Duodenal mucosa (tissue), 2 donors: ENCODE results near the gene AMELY.

ENCODE experiments used
- H3K27ac ChIP-seq: one replicate; pipeline ENCODE4 v1.7.0; 2013; ENCODE audit warnings: low read depth, low read length
- H3K27me3 ChIP-seq, 2 donors: one replicate each; pipeline ENCODE4 v1.7.0; 2013; ENCODE audit warnings: low read length in 2 of 2, control low read depth in 1 of 2; ENCODE audit not compliant: insufficient read depth in 2 of 2, control insufficient read depth in 1 of 2
- H3K36me3 ChIP-seq, 2 donors: one replicate each; pipeline ENCODE4 v1.7.0; 2013; ENCODE audit warnings: low read length in 2 of 2, control low read depth in 1 of 2; ENCODE audit not compliant: insufficient read depth in 2 of 2, control insufficient read depth in 1 of 2
- H3K4me1 ChIP-seq, 2 donors: one replicate each; pipeline ENCODE4 v1.7.0; 2013; ENCODE audit warnings: low read length in 2 of 2, control low read depth in 1 of 2; ENCODE audit not compliant: insufficient read depth in 2 of 2, control insufficient read depth in 1 of 2
- H3K4me3 ChIP-seq, 2 donors: one replicate each; pipeline ENCODE4 v1.7.0; 2013; ENCODE audit warnings: low read length in 2 of 2, low read depth in 1 of 2
- H3K9ac ChIP-seq, 2 donors: one replicate each; pipeline ENCODE4 v1.7.0; 2013; ENCODE audit warnings: low read length in 2 of 2, low read depth in 1 of 2
- H3K9me3 ChIP-seq, 2 donors: one replicate each; pipeline ENCODE4 v1.7.0; 2013; ENCODE audit warnings: low read length in 2 of 2, control low read depth in 1 of 2; ENCODE audit not compliant: control insufficient read depth in 1 of 2

The AMELY gene, protein sequence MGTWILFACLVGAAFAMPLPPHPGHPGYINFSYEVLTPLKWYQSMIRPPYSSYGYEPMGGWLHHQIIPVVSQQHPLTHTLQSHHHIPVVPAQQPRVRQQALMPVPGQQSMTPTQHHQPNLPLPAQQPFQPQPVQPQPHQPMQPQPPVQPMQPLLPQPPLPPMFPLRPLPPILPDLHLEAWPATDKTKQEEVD

DNA sequence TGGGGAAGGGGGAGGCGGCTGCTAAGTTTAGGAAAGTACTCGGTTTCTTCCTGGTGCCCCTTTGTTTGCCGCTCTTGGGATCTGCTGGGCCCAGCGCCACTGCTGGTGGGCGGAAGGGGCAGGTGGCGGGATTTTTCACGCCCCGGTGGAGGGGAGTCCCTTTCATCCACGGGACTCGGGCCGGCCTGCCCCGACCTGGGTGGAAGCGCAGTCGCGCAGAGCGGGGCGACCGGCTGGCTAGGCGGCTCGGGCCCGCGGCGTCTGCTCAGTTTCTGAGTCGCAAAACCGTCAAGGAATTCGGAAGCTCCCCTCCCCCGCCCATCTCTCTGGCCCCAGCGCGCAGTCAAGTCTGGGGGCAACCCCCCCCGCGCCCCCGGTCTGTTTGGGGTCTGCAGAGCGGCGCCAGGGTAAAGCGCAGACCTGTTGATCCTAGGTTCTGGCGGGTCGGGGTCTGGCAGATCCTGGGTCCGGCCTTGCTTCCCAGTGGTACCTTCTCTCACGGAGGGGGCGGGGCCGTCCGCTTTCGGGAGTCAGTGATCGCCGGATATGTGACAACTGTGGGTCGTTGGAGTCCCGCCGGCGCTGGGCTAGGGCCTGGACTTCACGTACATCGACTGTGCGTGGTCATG lies at the start of gene AMELY:
TSS of gene AMELY (minus strand) at position 500 of the 629 bp plus-strand sequence. CDS start 39,144 bp downstream, outside the sequence.
- Histone ChIP-seq H3K36me3 (no peaks in the 10 kb centered on the region), H3K9ac (no peak within 1 kb of the TSS), H3K27me3 (peaks cover 4 to 5% of the 10 kb centered on the region in 2 donors), H3K4me1 (no peaks in the 10 kb centered on the region), H3K4me3 (no peak within 1 kb of the TSS), H3K9me3 (no peaks in the 10 kb centered on the region), H3K27ac (no peak within 1 kb of the TSS)

DNA sequence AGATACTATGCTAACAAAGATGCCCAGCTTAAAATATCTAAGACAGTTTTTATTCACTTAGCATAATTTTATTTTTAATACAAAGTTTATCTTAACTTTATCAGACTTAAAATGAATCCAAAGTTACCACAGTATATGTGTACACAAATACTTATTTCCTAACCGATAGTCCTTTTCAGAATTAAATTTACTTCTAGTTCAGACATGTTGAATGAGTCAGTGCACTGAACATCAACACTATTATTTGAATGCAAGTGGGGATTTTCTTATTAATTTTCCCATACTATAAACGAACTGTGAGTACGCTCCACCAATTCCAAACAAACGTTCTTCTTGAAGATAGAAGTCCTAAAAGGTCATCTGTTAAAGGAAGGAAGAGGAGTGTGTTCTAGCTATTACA lies 38.4 kb upstream of the AMELY start:
- Histone ChIP-seq H3K36me3 (no peaks in the 10 kb centered on the region), H3K27ac (no peak overlapping the region), H3K9ac (no peak overlapping the region), H3K4me1 (no peaks in the 10 kb centered on the region), H3K9me3 (no peaks in the 10 kb centered on the region), H3K4me3 (no peak overlapping the region), H3K27me3 (no peaks in the 10 kb centered on the region)

DNA sequence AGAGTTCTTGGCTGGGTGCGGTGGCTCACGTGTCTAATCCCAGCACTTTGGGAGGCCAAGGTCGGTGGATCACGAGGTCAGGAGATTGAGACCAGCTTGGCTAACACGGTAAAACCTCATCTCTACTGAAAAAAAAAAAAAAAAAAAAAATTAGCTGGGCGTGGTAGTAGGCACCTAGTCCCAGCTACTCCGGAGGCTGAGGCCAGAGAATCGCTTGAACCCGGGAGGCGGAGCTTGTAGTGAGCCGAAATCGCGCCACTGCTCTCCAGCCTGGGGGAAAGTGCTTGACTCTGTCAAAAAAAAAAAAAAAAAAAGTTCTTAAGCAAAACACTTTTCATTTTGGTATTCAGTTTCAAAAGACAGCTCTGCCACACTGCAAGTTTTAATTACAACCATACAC lies 36.8 kb upstream of the AMELY start:
- Histone ChIP-seq H3K36me3 (no peaks in the 10 kb centered on the region), H3K4me1 (no peaks in the 10 kb centered on the region), H3K9ac (no peak overlapping the region), H3K27me3 (no peaks in the 10 kb centered on the region), H3K4me3 (no peak overlapping the region), H3K9me3 (no peaks in the 10 kb centered on the region), H3K27ac (no peak overlapping the region)

DNA sequence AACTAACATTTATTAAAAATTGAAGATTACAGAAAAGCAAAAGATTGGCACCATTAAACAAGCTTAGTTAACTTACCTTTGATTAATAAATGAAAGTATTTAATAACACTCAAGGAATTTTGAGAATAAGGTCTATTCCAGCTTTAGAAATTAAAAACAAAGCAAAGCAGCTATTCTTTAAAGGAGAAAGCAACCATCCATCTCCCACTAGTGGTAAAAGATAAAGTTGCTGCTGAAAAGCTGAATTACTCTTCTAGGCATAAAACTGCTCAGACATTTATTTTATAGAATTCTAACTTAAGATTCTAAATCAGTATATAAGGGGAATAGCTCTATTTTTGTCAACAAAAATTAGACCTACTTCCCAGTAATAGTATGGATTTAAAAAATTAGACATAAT lies 36.1 kb upstream of the AMELY start:
- Histone ChIP-seq H3K27ac (no peak overlapping the region), H3K9me3 (no peaks in the 10 kb centered on the region), H3K27me3 (no peaks in the 10 kb centered on the region), H3K9ac (no peak overlapping the region), H3K36me3 (no peaks in the 10 kb centered on the region), H3K4me1 (no peaks in the 10 kb centered on the region), H3K4me3 (no peak overlapping the region)

DNA sequence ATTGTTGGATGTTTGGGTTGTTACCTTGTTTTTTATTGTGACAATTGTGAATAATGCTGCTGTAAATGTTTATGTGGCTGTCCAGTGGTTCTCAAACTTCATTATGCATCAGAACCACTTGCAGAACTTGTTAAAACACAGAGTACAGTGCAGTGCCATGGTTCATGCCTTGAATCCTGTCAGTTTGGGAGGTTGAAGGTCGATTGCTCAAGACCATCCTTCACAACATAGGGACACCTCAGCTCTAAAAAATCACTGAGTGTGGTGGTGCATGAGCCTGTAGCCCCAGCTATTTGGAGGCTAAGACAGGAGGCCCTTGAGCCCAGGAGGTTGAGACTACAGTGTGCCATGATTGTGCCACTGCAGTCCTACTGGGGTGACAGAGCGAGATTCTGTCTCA lies 23.9 kb upstream of the AMELY start:
- Histone ChIP-seq H3K27me3 (no peaks in the 10 kb centered on the region), H3K27ac (no peak overlapping the region), H3K9me3 (no peaks in the 10 kb centered on the region), H3K4me1 (no peaks in the 10 kb centered on the region), H3K4me3 (no peak overlapping the region), H3K36me3 (no peaks in the 10 kb centered on the region), H3K9ac (no peak overlapping the region)

DNA sequence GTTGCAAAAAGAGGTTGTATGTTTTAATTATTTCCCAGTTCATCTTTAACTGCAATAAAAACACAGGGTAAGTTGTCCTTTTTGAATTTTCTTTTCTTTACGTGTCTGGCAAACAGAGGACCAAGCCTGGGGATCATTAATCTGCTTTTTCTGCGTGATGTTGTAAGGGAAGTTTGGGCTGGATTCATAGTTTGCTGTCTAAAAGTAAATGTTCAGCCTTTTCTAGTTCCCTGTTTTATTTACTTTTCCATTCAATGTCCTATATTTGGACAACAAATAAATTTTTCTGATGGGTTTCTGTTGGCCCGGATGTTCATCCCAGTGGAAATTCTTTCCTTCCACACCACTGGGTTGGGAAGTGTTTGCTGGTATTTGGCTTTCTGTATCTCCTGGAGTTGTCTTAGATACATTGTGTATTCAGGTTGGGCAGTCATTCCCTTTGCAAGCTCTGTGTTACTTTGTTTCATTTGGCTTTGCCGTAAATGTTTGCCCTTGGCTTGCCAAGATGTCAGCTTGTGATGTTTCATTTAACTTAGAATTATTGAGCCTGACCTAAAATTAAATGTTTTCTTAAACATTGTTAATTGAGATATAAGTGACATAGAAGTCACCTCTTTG lies 20.3 kb upstream of the AMELY start:
- no peak overlapping the region for H3K27ac ChIP-seq
- no peaks in the 10 kb centered on the region for H3K9me3 ChIP-seq
- H3K4me3 ChIP-seq = no peak overlapping the region
- no peaks in the 10 kb centered on the region for H3K36me3 ChIP-seq
- no peaks in the 10 kb centered on the region for H3K4me1 ChIP-seq
- H3K9ac ChIP-seq = no peak overlapping the region
- H3K27me3 ChIP-seq = no peaks in the 10 kb centered on the region

DNA sequence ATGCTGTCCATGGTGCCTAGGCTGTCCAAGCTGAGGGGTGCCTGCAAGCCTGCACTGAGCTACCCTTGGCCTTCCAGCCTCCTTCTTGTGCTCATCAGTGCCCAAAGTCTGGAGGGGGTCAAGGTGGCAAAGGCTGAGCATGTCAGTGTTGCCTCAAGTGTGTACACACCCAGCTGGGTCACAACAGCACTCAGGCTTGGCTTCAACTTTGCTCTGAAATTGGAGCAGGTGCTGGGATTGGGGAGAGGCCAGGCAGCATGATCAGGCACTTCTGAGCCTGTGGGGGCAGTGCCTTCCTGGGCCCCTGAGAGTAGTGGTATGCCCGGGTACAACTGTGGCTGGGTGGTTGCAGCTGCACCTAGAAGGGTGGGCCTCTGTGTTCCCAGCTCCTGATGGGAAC lies 17.7 kb upstream of the AMELY start:
- H3K4me1 ChIP-seq = no peaks in the 10 kb centered on the region
- no peak overlapping the region for H3K27ac ChIP-seq
- H3K27me3 ChIP-seq = no peaks in the 10 kb centered on the region
- H3K36me3 ChIP-seq = no peaks in the 10 kb centered on the region
- no peak overlapping the region for H3K4me3 ChIP-seq
- H3K9ac ChIP-seq = no peak overlapping the region
- no peaks in the 10 kb centered on the region for H3K9me3 ChIP-seq

DNA sequence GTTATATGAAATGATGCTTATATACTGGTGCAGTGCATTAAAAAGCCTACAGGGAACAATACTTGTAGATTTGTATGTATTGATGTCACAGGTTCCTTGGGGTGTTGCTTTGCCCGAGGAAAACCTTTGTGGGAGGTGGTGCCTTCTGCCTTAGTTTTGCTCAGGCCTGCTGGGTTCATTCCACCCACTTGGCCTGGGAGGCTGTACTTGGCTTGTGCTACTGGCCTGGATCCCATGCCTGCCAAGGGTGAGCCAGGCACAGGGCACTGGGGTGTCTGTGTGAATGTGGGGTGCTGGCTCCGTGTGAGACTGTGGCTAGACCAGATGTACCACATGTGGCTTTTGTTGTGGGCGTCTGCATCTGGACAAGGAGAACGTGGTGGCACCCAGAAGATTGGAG lies 16.7 kb upstream of the AMELY start:
- Histone ChIP-seq H3K4me3 (no peak overlapping the region), H3K4me1 (no peaks in the 10 kb centered on the region), H3K27ac (no peak overlapping the region), H3K36me3 (no peaks in the 10 kb centered on the region), H3K27me3 (no peaks in the 10 kb centered on the region), H3K9me3 (no peaks in the 10 kb centered on the region), H3K9ac (no peak overlapping the region)

DNA sequence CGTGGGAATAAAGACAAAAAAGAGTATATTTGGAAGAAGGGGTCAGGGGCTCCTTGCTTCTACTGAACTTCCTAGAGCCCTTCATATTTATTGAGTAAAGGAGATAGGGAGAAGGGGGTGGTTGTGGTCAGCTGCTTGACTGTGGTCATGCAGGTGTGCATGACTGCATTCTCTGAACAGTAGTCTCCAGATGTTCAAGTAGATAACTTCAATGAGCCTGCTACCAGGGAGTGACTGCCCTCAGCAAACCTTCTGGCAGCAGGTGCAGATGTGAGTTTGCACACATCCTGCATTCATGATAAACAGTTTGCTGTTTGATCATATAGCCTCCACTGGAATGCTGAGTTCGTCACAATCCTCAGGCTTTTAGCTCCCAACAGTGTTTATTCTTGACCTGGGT lies 9.5 kb upstream of the AMELY start:
- Histone ChIP-seq H3K4me3 (no peak overlapping the region), H3K9me3 (peaks cover 0 to 4% of the 10 kb centered on the region in 2 donors), H3K36me3 (no peaks in the 10 kb centered on the region), H3K4me1 (no peaks in the 10 kb centered on the region), H3K27ac (no peak overlapping the region), H3K27me3 (no peaks in the 10 kb centered on the region), H3K9ac (no peak overlapping the region)

DNA sequence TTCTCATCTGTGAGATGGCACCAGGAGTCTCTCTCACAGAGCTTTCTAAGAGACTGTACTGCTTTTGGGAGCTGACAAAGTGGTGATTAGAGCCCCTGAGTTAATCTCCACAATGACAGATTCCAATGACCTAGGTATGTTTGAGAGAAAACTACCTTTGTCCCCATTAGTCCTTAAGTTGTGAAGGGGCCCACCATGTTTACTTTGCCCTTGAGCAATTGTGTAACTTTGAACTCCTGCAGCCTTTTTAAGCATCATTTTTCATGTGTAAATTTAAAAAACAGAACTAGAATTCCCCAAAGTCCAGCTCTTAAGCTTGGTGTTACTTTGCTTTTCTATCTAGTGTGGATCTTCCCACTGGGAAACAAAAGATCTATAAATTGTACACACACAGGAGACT lies 1.8 kb upstream of the AMELY start:
- Histone ChIP-seq H3K27me3 (peaks cover 4 to 5% of the 10 kb centered on the region in 2 donors), H3K4me1 (no peaks in the 10 kb centered on the region), H3K4me3 (no peak overlapping the region)

More for the DNA sequence above, 1.8 kb upstream of the AMELY start:
- H3K9ac ChIP-seq = no peak overlapping the region
- H3K9me3 ChIP-seq = no peaks in the 10 kb centered on the region
- H3K36me3 ChIP-seq = no peaks in the 10 kb centered on the region
- H3K27ac ChIP-seq = no peak overlapping the region
